Liver (tissue), 9 donors: ENCODE data around the gene TRIM3. TPM values are rescaled to one million over a fixed set of nuclear protein-coding genes. Genes with fewer than 3 reads are reported as not detected.
A peak's percentile ranks its signal among the peaks of the same experiment; 100 is the strongest.

ENCODE experiments used
- DNase-seq: peaks from one replicate; pipeline ENCODE4 v3.0.0-alpha.2; 2017; ENCODE audit warnings: low spot score
- H3K27ac ChIP-seq, 2 donors: one replicate each; pipeline ENCODE4 v1.7.0; 2013; ENCODE audit warnings: inconsistent platforms in 2 of 2, low read length in 2 of 2, control low read depth in 1 of 2, low read depth in 1 of 2, mild to moderate bottlenecking in 1 of 2
- H3K27me3 ChIP-seq, 4 donors: one replicate each; pipeline versions ENCODE4 v1.6.1 to v1.7.0; 2013; ENCODE audit warnings: low read length in 3 of 4, inconsistent platforms in 1 of 4, mild to moderate bottlenecking in 1 of 4, moderate library complexity in 1 of 4; ENCODE audit not compliant: control insufficient read depth in 4 of 4, insufficient read depth in 4 of 4
- H3K36me3 ChIP-seq, 4 donors: one replicate each; pipeline versions ENCODE4 v1.6.1 to v1.7.0; 2013; ENCODE audit warnings: low read length in 3 of 4, mild to moderate bottlenecking in 3 of 4, low read depth in 1 of 4, moderate library complexity in 1 of 4; ENCODE audit not compliant: control insufficient read depth in 4 of 4, insufficient read depth in 3 of 4
- H3K4me1 ChIP-seq, 4 donors: one replicate each; pipeline versions ENCODE4 v1.6.1 to v1.7.0; 2013; ENCODE audit warnings: low read length in 3 of 4, mild to moderate bottlenecking in 3 of 4, moderate library complexity in 1 of 4; ENCODE audit not compliant: control insufficient read depth in 4 of 4, insufficient read depth in 4 of 4
- H3K4me3 ChIP-seq, 3 donors: one replicate each; pipeline versions ENCODE4 v1.6.1 to v1.7.0; 2013; ENCODE audit warnings: low read length in 3 of 3, control low read depth in 1 of 3, low read depth in 1 of 3, mild to moderate bottlenecking in 1 of 3
- H3K9ac ChIP-seq, 2 donors: one replicate each; pipeline ENCODE4 v1.7.0; 2013; ENCODE audit warnings: low read length in 2 of 2, mild to moderate bottlenecking in 2 of 2, moderate library complexity in 2 of 2, control low read depth in 1 of 2, low read depth in 1 of 2
- H3K9me3 ChIP-seq, 4 donors: one replicate each; pipeline versions ENCODE4 v1.6.1 to v1.7.0; 2013; ENCODE audit warnings: low read length in 3 of 4; ENCODE audit not compliant: control insufficient read depth in 4 of 4
- ATF3 ChIP-seq: IDR thresholded peaks from 2 replicates; pipeline ENCODE4 v1.6.1; 2016; ENCODE audit warnings: antibody characterized with exemption
- EGR1 ChIP-seq, 2 donors: IDR thresholded peaks; 2 replicates each; pipeline ENCODE4 v1.6.1; 2016 to 2018; ENCODE audit warnings: antibody characterized with exemption in 2 of 2, low read depth in 2 of 2
- FOXA2 ChIP-seq: IDR thresholded peaks from 2 replicates; pipeline ENCODE4 v1.6.1; 2016; ENCODE audit warnings: antibody characterized with exemption
- HNF4A ChIP-seq, 2 donors: conservative IDR thresholded peaks; 2 replicates each; pipeline ENCODE4 v1.6.1; 2016; ENCODE audit warnings: antibody characterized with exemption in 2 of 2, mild to moderate bottlenecking in 2 of 2
- HNF4G ChIP-seq: IDR thresholded peaks from 2 replicates; pipeline ENCODE4 v1.6.1; 2016; ENCODE audit warnings: antibody characterized with exemption
- NR2F2 ChIP-seq: IDR thresholded peaks from 2 replicates; pipeline ENCODE4 v1.6.1; 2016; ENCODE audit warnings: antibody characterized with exemption
- REST ChIP-seq: IDR thresholded peaks from 2 replicates; pipeline ENCODE4 v1.6.1; 2016; ENCODE audit warnings: antibody characterized with exemption, mild to moderate bottlenecking
- RXRA ChIP-seq, 2 donors: IDR thresholded peaks; 2 replicates each; pipeline ENCODE4 v1.6.1; 2017 to 2018; ENCODE audit warnings: antibody characterized with exemption in 2 of 2, mild to moderate bottlenecking in 1 of 2
- TAF1 ChIP-seq: conservative IDR thresholded peaks from 2 replicates; pipeline ENCODE4 v1.6.1; 2016; ENCODE audit warnings: antibody characterized with exemption, mild to moderate bottlenecking
- whole genome bisulfite sequencing: extraction: QIAGEN DNeasy Blood & Tissue Kit; methylation state at CpG from one replicate; pipeline ENCODE4 v1.1.7; 2013; 5-methylcytosine and 5-hydroxymethylcytosine counted together
- polyA plus RNA-seq, 2 donors: library from polyadenylated mRNA; stranded (reverse) in 1 of 2; unstranded in 1 of 2; fragments of 200-250 nt in 1 of 2; fragments of >200 nt in 1 of 2; fragmentation: Nextera tagmentation in 1 of 2; extraction: Ambion mirVana in 1 of 2; gene quantifications; one replicate each; pipeline versions ENCODE4 v1.2.1 to v1.2.3, GENCODE V29; 2013 to 2015
- total RNA-seq, 2 donors: library from RNA; depleted of rRNA; stranded (reverse); fragments of >200 nt; gene quantifications; one replicate each; pipeline ENCODE4 v1.2.3, GENCODE V29; 2014
- donor health status: healthy.
- donor health status: healthy.
- donor health status: healthy.
- donor health status: healthy.
- donor health status: healthy.

The TRIM3 gene
- total and polyA plus RNA-seq, 4 donors = 5.2 to 12.7 (median 9.1) TPM

- TF ChIP-seq RXRA (IDR thresholded peaks at IDR 0.05) (no peak), REST (no peak), NR2F2 (no peak)
- H3K27ac ChIP-seq = no peak overlapping the region
- H3K9ac ChIP-seq = no peak overlapping the region
- no peaks in the 10 kb centered on the region for H3K27me3 ChIP-seq
- peaks cover 0 to 4% (median 0%) of the 10 kb centered on the region in 4 donors for H3K4me1 ChIP-seq
- no peak for DNase-seq
- peaks cover 0 to 6% (median under 1%) of the 10 kb centered on the region in 4 donors for H3K36me3 ChIP-seq
- WGBS = 98% methylated on average over 23 of the region's 23 CpGs
- no peaks in the 10 kb centered on the region for H3K9me3 ChIP-seq
- no peak overlapping the region for H3K4me3 ChIP-seq
These were observed 62.9 kb downstream of the TRIM3 start for GRCh38 chr11:6410695-6411430.

- WGBS = 23% methylated on average over 2 of the region's 2 CpGs
These were observed 67.4 kb downstream of the TRIM3 start for GRCh38 chr11:6406370-6406769.

GRCh38 chr11:6405846-6406245 lies 67.9 kb downstream of the TRIM3 start:
- WGBS = 97% methylated on average over 6 of the region's 6 CpGs
- no peak for DNase-seq
- H3K9me3 ChIP-seq = no peaks in the 10 kb centered on the region
- H3K4me1 ChIP-seq = peaks cover 0 to 4% (median 0%) of the 10 kb centered on the region in 4 donors
- no peaks in the 10 kb centered on the region for H3K27me3 ChIP-seq
- H3K27ac ChIP-seq = no peak overlapping the region
- H3K4me3 ChIP-seq = no peak overlapping the region
- no peak for TF ChIP-seq TAF1
- TF ChIP-seq EGR1 (IDR thresholded peaks at IDR 0.05; ENCODE audit: low read depth in 2 of 2) = no peak
- TF ChIP-seq FOXA2 = no peak
- no peak for TF ChIP-seq ATF3
- H3K9ac ChIP-seq = no peak overlapping the region
- peaks cover 0 to 6% (median 0%) of the 10 kb centered on the region in 4 donors for H3K36me3 ChIP-seq

More at GRCh38 chr11:6406370-6406769, 67.4 kb downstream of the TRIM3 start:
- peaks cover 0 to 4% (median 0%) of the 10 kb centered on the region in 4 donors for H3K4me1 ChIP-seq
- no peak overlapping the region for H3K4me3 ChIP-seq
- H3K9me3 ChIP-seq = no peaks in the 10 kb centered on the region
- no peak for DNase-seq
- no peak overlapping the region for H3K9ac ChIP-seq
- no peaks in the 10 kb centered on the region for H3K27me3 ChIP-seq
- H3K36me3 ChIP-seq = peaks cover 0 to 6% (median 0%) of the 10 kb centered on the region in 4 donors
- TF ChIP-seq HNF4G = no peak
- TF ChIP-seq HNF4A (conservative IDR thresholded peaks at IDR 0.05) = peak; percentile 43 to 64
- H3K27ac ChIP-seq = no peak overlapping the region
